Left forelimb (tissue), 1 donor: ENCODE measurements around the gene RUNX3.
"Not testable (repeated sequence)": the region's sequence is repeated elsewhere in the genome, so short reads cannot be mapped to it uniquely, and the experiment has no call there.

ENCODE experiments used
- DNase-seq: peaks from one replicate; pipeline ENCODE4 v3.0.0-alpha.2; 2018; ENCODE audit warnings: low spot score

Gene RUNX3

GRCh38 chr1:24913616-24914225 lies 16.4 kb downstream of the RUNX3 start:
- no peak for DNase-seq

- DNase-seq = no peak
Measured at GRCh38 chr1:24913274-24913604, 16.8 kb downstream of the RUNX3 start.

- no peak for DNase-seq
Measured at GRCh38 chr1:24912376-24913273, 17.5 kb downstream of the RUNX3 start.

GRCh38 chr1:24911651-24912155 lies 18.4 kb downstream of the RUNX3 start:
- DNase-seq = no peak

GRCh38 chr1:24910751-24911650 lies 19.1 kb downstream of the RUNX3 start:
- DNase-seq = no peak

GRCh38 chr1:24910210-24910609 lies 19.9 kb downstream of the RUNX3 start:
- no peak for DNase-seq

- no peak for DNase-seq
Measured at GRCh38 chr1:24909388-24909898, 20.6 kb downstream of the RUNX3 start.

- DNase-seq = no peak
Measured at GRCh38 chr1:24908591-24909259, 21.4 kb downstream of the RUNX3 start.

- DNase-seq = not testable (repeated sequence)
Measured at GRCh38 chr1:24907587-24908294, 22.3 kb downstream of the RUNX3 start.

GRCh38 chr1:24906760-24907490 lies 23.2 kb downstream of the RUNX3 start:
- DNase-seq = peak; percentile 37

- DNase-seq = peak; percentile 58
Measured at GRCh38 chr1:24905979-24906720, 23.9 kb downstream of the RUNX3 start.

- peak; percentile 59 for DNase-seq
Measured at GRCh38 chr1:24905355-24905978, 24.6 kb downstream of the RUNX3 start.

- DNase-seq = peak; percentile 48
Measured at GRCh38 chr1:24904731-24905354, 25.2 kb downstream of the RUNX3 start.

- peak; percentile 61 for DNase-seq
Measured at GRCh38 chr1:24903955-24904730, 25.9 kb downstream of the RUNX3 start.

- no peak for DNase-seq
Measured at GRCh38 chr1:24903560-24903954, 26.5 kb downstream of the RUNX3 start.

- no peak for DNase-seq
Measured at GRCh38 chr1:24903011-24903461, 27.0 kb downstream of the RUNX3 start.

- peak; percentile 62 for DNase-seq
Measured at GRCh38 chr1:24902471-24902891, 27.6 kb downstream of the RUNX3 start.
